BE2C (cell line): ENCODE data around the gene ATF1.
"Not testable (repeated sequence)": the region's sequence is repeated elsewhere in the genome, so short reads cannot be mapped to it uniquely, and the experiment has no call there.

Source experiments
- DNase-seq: peaks from one replicate; pipeline ENCODE4 v3.0.0-alpha.2; 2020
- H3K27me3 ChIP-seq: fragments of 250-450 bp; sonication (Bioruptor Pico); 2 replicates; pipeline ENCODE4 v1.5.1; 2020; ENCODE audit warnings: mild to moderate bottlenecking
- H3K36me3 ChIP-seq: fragments of 250-450 bp; sonication (Bioruptor Pico); 2 replicates; pipeline ENCODE4 v1.5.1; 2020; ENCODE audit warnings: mild to moderate bottlenecking
- H3K4me1 ChIP-seq: fragments of 250-450 bp; sonication (Bioruptor Pico); 2 replicates; pipeline ENCODE4 v1.5.1; 2020
- H3K4me3 ChIP-seq: 2 replicates; pipeline ENCODE4 v1.5.1; 2011; ENCODE audit warnings: low read depth, low read length
- H3K9me3 ChIP-seq: fragments of 250-450 bp; sonication (Bioruptor Pico); 2 replicates; pipeline ENCODE4 v1.5.1; 2020
- CTCF ChIP-seq: IDR thresholded peaks from 2 replicates; pipeline ENCODE4 v1.5.1; 2012; ENCODE audit warnings: mild to moderate bottlenecking, low read depth, low read length

ATF1 gene

GRCh38 chr12:50803230-50803875 is 39.5 kb downstream of the ATF1 start:
- Histone ChIP-seq H3K9me3 (no peaks in the 10 kb centered on the region; the same call in 1 of the 2 replicates), H3K36me3 (peaks cover 38% of the 10 kb centered on the region), H3K4me1 (no peaks in the 10 kb centered on the region), H3K4me3 (no peak overlapping the region), H3K27me3 (no peaks in the 10 kb centered on the region)
- TF ChIP-seq CTCF: no peak
- DNase-seq: no peak

- H3K4me1 ChIP-seq: no peaks in the 10 kb centered on the region
- H3K36me3 ChIP-seq: peaks cover 31% of the 10 kb centered on the region
- DNase-seq: no peak
- H3K27me3 ChIP-seq: no peaks in the 10 kb centered on the region
- TF ChIP-seq CTCF: no peak
- no peaks in the 10 kb centered on the region; the same call in 1 of the 2 replicates for H3K9me3 ChIP-seq
- H3K4me3 ChIP-seq: no peak overlapping the region
These were observed 42.3 kb downstream of the ATF1 start for GRCh38 chr12:50806176-50806575.

GRCh38 chr12:50809131-50809530 is 45.2 kb downstream of the ATF1 start:
- H3K4me3 ChIP-seq, H3K4me1 ChIP-seq, DNase-seq, H3K27me3 ChIP-seq, H3K9me3 ChIP-seq: not testable (repeated sequence)
- peaks cover 40% of the 10 kb centered on the region for H3K36me3 ChIP-seq

- not testable (repeated sequence) for DNase-seq, H3K4me3 ChIP-seq, H3K27me3 ChIP-seq, H3K4me1 ChIP-seq, H3K9me3 ChIP-seq
- peaks cover 68% of the 10 kb centered on the region for H3K36me3 ChIP-seq
These were observed 51.0 kb downstream of the ATF1 start for GRCh38 chr12:50814921-50815320.

GRCh38 chr12:50820177-50820576 is 56.3 kb downstream of the ATF1 start:
- H3K4me1 ChIP-seq: peaks cover 3% of the 10 kb centered on the region
- no peak overlapping the region for H3K4me3 ChIP-seq
- TF ChIP-seq CTCF: no peak
- peaks cover 33% of the 10 kb centered on the region for H3K36me3 ChIP-seq
- H3K27me3 ChIP-seq: no peaks in the 10 kb centered on the region
- DNase-seq: no peak
- no peaks in the 10 kb centered on the region for H3K9me3 ChIP-seq

GRCh38 chr12:50822082-50822481 is 58.2 kb downstream of the ATF1 start:
- no peak for DNase-seq
- Histone ChIP-seq H3K4me1 (peaks cover 4% of the 10 kb centered on the region), H3K4me3 (no peak overlapping the region), H3K36me3 (peaks cover 14% of the 10 kb centered on the region), H3K9me3 (no peaks in the 10 kb centered on the region), H3K27me3 (no peaks in the 10 kb centered on the region)
- TF ChIP-seq CTCF: no peak

GRCh38 chr12:50823724-50824123 is 59.8 kb downstream of the ATF1 start:
- peaks cover 11% of the 10 kb centered on the region for H3K36me3 ChIP-seq
- H3K27me3 ChIP-seq, H3K4me3 ChIP-seq, H3K4me1 ChIP-seq, H3K9me3 ChIP-seq, DNase-seq: not testable (repeated sequence)

- no peak for DNase-seq
- no peak for TF ChIP-seq CTCF
- no peaks in the 10 kb centered on the region for H3K9me3 ChIP-seq
- no peaks in the 10 kb centered on the region for H3K27me3 ChIP-seq
- no peak overlapping the region for H3K4me3 ChIP-seq
- peaks cover 4% of the 10 kb centered on the region for H3K4me1 ChIP-seq
- peaks cover 4% of the 10 kb centered on the region; the same call in 1 of the 2 replicates for H3K36me3 ChIP-seq
These were observed 61.0 kb downstream of the ATF1 start for GRCh38 chr12:50824914-50825313.
